ENCODE results near the gene EDN2.

DNA sequence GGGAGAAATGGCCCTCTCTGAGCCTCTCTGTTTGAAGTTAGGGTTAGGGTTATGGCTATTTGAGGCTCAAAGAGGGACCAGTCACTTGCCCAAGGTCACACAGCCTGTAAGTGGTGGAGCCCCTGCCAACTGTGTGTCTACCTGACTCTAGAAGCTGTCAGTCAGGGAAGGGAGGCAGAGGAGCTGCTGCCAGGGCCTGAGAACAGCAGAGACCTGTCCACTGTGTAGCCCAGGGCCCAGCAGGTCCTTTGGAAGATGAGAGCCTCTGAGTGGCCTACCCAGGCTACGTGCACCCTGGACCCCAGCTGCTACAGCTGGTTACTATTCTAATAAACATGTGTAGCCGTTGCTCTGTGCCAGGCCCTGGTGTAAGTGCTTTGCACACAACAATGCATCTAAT lies 15.1 kb upstream of the EDN2 start:
- TF ChIP-seq POLR2A (IDR thresholded peaks at IDR 0.05) (no peak), CTCF (IDR thresholded peaks at IDR 0.05) (no peak)
